ENCODE measurements around the gene CYTH3. TPM values are rescaled to one million over a fixed set of nuclear protein-coding genes. Genes with fewer than 3 reads are reported as not detected.

CYTH3 gene
- total RNA-seq, 1 experiment from 2014 or later: 47.8 TPM

- Histone ChIP-seq H3K27ac (no peak overlapping the region), H3K9me3 (replicated peaks) (no peaks in the 10 kb centered on the region), H3K27me3 (replicated peaks) (no peaks in the 10 kb centered on the region), H3K4me1 (replicated peaks) (no peaks in the 10 kb centered on the region), H3K4me3 (no peak overlapping the region), H3K36me3 (peaks cover 91% of the 10 kb centered on the region)
- no peak for DNase-seq (ENCODE audit: low read depth in 1 of 2, low spot score in 2 of 2)
These were observed 108.4 kb downstream of the CYTH3 start for GRCh38 chr7:6164010-6164409.

DNA sequence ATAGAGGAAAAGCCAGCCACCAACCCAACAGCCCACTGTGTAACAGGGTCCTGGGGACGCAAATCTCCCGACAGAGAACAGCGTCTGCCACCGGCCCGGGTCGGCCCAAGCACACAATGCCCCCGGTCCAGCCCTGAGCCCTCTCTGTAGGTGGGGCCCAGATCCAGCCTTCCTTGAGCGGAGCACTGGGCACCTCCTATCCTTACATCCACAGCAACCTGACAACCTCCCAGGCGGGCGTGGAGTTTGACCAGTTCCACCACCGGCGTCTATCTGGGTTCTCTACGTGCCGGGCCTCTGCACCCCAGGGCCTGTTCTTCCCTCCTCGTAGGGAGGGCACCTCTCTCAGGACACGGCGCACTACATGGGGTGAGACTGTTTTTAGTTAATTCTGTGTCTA is 109.0 kb downstream of the CYTH3 start:
- H3K9me3 ChIP-seq (replicated peaks): no peaks in the 10 kb centered on the region
- no peak overlapping the region for H3K4me3 ChIP-seq
- H3K27ac ChIP-seq: no peak overlapping the region
- peaks cover 89% of the 10 kb centered on the region for H3K36me3 ChIP-seq
- H3K4me1 ChIP-seq (replicated peaks): no peaks in the 10 kb centered on the region
- H3K27me3 ChIP-seq (replicated peaks): no peaks in the 10 kb centered on the region
- no peak for DNase-seq (ENCODE audit: low read depth in 1 of 2, low spot score in 2 of 2)

GRCh38 chr7:6162650-6163366 is 109.6 kb downstream of the CYTH3 start:
- Histone ChIP-seq H3K27ac (no peak overlapping the region), H3K36me3 (peaks cover 89% of the 10 kb centered on the region), H3K4me3 (no peak overlapping the region)

GRCh38 chr7:6162331-6162620 is 110.1 kb downstream of the CYTH3 start:
- H3K36me3 ChIP-seq: peaks cover 89% of the 10 kb centered on the region
- no peak overlapping the region for H3K4me3 ChIP-seq
- DNase-seq (ENCODE audit: low read depth in 1 of 2, low spot score in 2 of 2): no peak
- no peaks in the 10 kb centered on the region for H3K4me1 ChIP-seq (replicated peaks)
- no peak overlapping the region for H3K27ac ChIP-seq
- no peaks in the 10 kb centered on the region for H3K9me3 ChIP-seq (replicated peaks)
- H3K27me3 ChIP-seq (replicated peaks): no peaks in the 10 kb centered on the region

More at GRCh38 chr7:6162650-6163366, 109.6 kb downstream of the CYTH3 start:
- no peaks in the 10 kb centered on the region for H3K4me1 ChIP-seq (replicated peaks)
- H3K9me3 ChIP-seq (replicated peaks): no peaks in the 10 kb centered on the region
- no peak for DNase-seq (ENCODE audit: low read depth in 1 of 2, low spot score in 2 of 2)
- no peaks in the 10 kb centered on the region for H3K27me3 ChIP-seq (replicated peaks)

GRCh38 chr7:6161463-6162330 is 110.7 kb downstream of the CYTH3 start:
- no peaks in the 10 kb centered on the region for H3K9me3 ChIP-seq (replicated peaks)
- no peak overlapping the region for H3K4me3 ChIP-seq
- H3K4me1 ChIP-seq (replicated peaks): no peaks in the 10 kb centered on the region
- H3K27me3 ChIP-seq (replicated peaks): no peaks in the 10 kb centered on the region
- no peak overlapping the region for H3K27ac ChIP-seq
- no peak for DNase-seq (ENCODE audit: low read depth in 1 of 2, low spot score in 2 of 2)
- H3K36me3 ChIP-seq: peaks cover 91% of the 10 kb centered on the region

- peak in 1 of 2 experiments; percentile 47 for DNase-seq (ENCODE audit: low read depth in 1 of 2, low spot score in 2 of 2)
- Histone ChIP-seq H3K36me3 (peaks cover 95% of the 10 kb centered on the region), H3K9me3 (replicated peaks) (no peaks in the 10 kb centered on the region), H3K4me3 (no peak overlapping the region), H3K27me3 (replicated peaks) (no peaks in the 10 kb centered on the region), H3K27ac (no peak overlapping the region), H3K4me1 (replicated peaks) (no peaks in the 10 kb centered on the region)
These were observed 112.2 kb downstream of the CYTH3 start for GRCh38 chr7:6160191-6160623.

DNA sequence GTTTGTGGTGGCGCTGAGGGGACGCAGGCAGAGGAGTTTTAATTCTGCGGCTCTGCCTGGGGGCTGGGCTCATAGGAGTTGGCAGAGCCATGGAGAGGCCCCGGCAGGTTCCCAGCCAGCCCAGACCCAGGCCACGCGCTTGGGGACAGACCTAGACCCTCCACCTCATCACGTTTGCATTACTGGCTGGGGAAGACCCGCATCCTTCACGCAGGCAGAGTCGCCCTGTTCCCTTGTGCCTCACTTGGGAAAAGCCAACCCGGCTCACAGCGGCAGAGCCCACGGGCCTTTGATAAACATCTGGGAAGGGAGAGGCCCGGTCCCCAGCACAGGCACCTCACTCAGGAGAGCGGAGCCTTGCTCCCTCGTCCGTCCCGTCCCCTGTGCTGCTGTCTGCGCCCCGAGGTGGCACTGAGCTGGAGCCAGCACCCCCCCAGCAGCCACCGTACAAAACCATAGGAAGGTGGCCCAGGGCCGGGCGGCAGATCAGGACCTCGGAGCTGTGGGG is 112.8 kb downstream of the CYTH3 start:
- Histone ChIP-seq H3K27ac (no peak overlapping the region), H3K9me3 (replicated peaks) (no peaks in the 10 kb centered on the region), H3K27me3 (replicated peaks) (no peaks in the 10 kb centered on the region), H3K4me1 (replicated peaks) (no peaks in the 10 kb centered on the region), H3K4me3 (no peak overlapping the region), H3K36me3 (peaks cover 92% of the 10 kb centered on the region)
- no peak for DNase-seq (ENCODE audit: low read depth in 1 of 2, low spot score in 2 of 2)

DNA sequence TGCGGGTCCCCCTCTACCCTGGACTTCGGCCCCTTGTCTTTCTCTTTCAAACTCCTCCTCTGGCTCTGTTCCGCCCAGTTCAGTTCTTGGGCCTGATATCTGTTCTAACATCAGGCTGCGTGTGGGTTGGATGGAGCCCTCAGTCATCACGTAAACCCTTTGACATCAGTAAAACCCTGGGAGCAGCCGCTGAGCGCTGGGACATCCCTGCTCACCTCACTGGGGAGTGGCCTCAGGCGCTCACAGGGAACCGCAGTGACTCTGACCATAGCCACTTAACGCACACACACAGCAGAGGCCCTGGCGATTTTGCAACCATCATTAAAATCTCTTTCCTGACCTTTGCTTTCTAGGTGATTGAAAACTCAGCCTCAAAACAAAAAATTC is 113.3 kb downstream of the CYTH3 start:
- peaks cover 92% of the 10 kb centered on the region for H3K36me3 ChIP-seq
- H3K27me3 ChIP-seq (replicated peaks): no peaks in the 10 kb centered on the region
- no peaks in the 10 kb centered on the region for H3K9me3 ChIP-seq (replicated peaks)
- no peak overlapping the region for H3K27ac ChIP-seq
- no peak for DNase-seq (ENCODE audit: low read depth in 1 of 2, low spot score in 2 of 2)
- H3K4me3 ChIP-seq: no peak overlapping the region
- H3K4me1 ChIP-seq (replicated peaks): no peaks in the 10 kb centered on the region

- Histone ChIP-seq H3K4me1 (replicated peaks) (no peaks in the 10 kb centered on the region), H3K27me3 (replicated peaks) (no peaks in the 10 kb centered on the region), H3K9me3 (replicated peaks) (no peaks in the 10 kb centered on the region), H3K4me3 (no peak overlapping the region), H3K27ac (no peak overlapping the region), H3K36me3 (peaks cover 92% of the 10 kb centered on the region)
- no peak for DNase-seq (ENCODE audit: low read depth in 1 of 2, low spot score in 2 of 2)
These were observed 113.9 kb downstream of the CYTH3 start for GRCh38 chr7:6158424-6159096.

- no peak overlapping the region for H3K4me3 ChIP-seq
- no peak for DNase-seq (ENCODE audit: low read depth in 1 of 2, low spot score in 2 of 2)
- H3K4me1 ChIP-seq (replicated peaks): no peaks in the 10 kb centered on the region
- no peaks in the 10 kb centered on the region for H3K27me3 ChIP-seq (replicated peaks)
- no peak overlapping the region for H3K27ac ChIP-seq
- H3K9me3 ChIP-seq (replicated peaks): no peaks in the 10 kb centered on the region
- peaks cover 92% of the 10 kb centered on the region for H3K36me3 ChIP-seq
These were observed 114.6 kb downstream of the CYTH3 start for GRCh38 chr7:6157685-6158423.

DNA sequence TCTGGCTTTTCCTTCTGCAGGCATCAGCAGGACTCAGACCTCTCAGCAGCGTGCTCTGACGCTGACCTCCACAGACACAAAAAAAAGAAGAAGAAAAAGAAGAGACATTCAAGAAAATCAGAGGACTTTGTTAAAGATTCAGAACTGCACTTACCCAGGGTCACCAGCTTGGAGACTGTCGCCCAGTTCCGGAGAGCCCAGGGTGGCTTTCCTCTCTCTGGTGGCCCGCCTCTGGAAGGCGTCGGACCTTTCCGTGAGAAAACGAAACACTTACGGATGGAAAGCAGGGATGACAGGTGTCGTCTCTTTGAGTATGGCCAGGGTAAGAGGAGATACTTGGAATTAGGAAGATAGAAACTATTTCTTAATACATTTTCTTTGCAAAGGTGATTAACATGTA is 115.7 kb downstream of the CYTH3 start:
- DNase-seq (ENCODE audit: low read depth in 1 of 2, low spot score in 2 of 2): no peak
- H3K27ac ChIP-seq: no peak overlapping the region
- H3K4me3 ChIP-seq: no peak overlapping the region
- no peaks in the 10 kb centered on the region for H3K4me1 ChIP-seq (replicated peaks)
- H3K27me3 ChIP-seq (replicated peaks): no peaks in the 10 kb centered on the region
- no peaks in the 10 kb centered on the region for H3K9me3 ChIP-seq (replicated peaks)
- peaks cover 92% of the 10 kb centered on the region for H3K36me3 ChIP-seq

- DNase-seq (ENCODE audit: low read depth in 1 of 2, low spot score in 2 of 2): no peak
- Histone ChIP-seq H3K27ac (no peak overlapping the region), H3K9me3 (replicated peaks) (no peaks in the 10 kb centered on the region), H3K27me3 (replicated peaks) (no peaks in the 10 kb centered on the region), H3K36me3 (peaks cover 94% of the 10 kb centered on the region), H3K4me1 (replicated peaks) (no peaks in the 10 kb centered on the region), H3K4me3 (no peak overlapping the region)
These were observed 116.8 kb downstream of the CYTH3 start for GRCh38 chr7:6155596-6155995.

DNA sequence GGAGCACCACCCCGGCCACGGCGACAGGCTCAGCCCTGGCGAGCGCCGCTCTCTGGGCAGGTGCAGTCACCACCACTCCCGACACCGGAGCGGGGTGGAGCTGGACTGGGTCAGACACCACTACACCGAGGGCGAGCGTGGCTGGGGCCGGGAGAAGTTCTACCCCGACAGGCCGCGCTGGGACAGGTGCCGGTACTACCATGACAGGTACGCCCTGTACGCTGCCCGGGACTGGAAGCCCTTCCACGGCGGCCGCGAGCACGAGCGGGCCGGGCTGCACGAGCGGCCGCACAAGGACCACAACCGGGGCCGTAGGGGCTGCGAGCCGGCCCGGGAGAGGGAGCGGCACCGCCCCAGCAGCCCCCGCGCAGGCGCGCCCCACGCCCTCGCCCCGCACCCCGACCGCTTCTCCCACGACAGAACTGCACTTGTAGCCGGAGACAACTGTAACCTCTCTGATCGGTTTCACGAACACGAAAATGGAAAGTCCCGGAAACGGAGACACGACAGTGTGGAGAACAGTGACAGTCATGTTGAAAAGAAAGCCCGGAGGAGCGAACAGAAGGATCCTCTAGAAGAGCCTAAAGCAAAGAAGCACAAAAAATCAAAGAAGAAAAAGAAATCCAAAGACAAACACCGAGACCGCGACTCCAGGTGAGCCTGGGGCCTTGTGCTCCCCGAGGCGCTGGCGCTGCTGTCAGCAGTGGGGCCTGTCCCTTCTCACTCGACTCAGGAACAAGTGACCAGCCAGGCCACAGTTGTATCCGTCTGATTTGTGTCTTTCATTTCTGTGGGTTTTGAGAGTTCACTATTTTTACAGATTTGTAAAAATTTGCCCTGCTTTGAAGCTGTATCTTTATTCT is 117.7 kb downstream of the CYTH3 start:
- DNase-seq (ENCODE audit: low read depth in 1 of 2, low spot score in 2 of 2): no peak
- H3K36me3 ChIP-seq: peaks cover 95% of the 10 kb centered on the region
- no peaks in the 10 kb centered on the region for H3K9me3 ChIP-seq (replicated peaks)
- no peak overlapping the region for H3K4me3 ChIP-seq
- no peaks in the 10 kb centered on the region for H3K4me1 ChIP-seq (replicated peaks)
- no peaks in the 10 kb centered on the region for H3K27me3 ChIP-seq (replicated peaks)
- H3K27ac ChIP-seq: no peak overlapping the region
